ENCODE results near the gene SYNGR4. TPM values are rescaled to one million over a fixed set of nuclear protein-coding genes. Genes with fewer than 3 reads are reported as not detected.

SYNGR4 gene
- polyA plus RNA-seq, 1 donor (not counting 4 experiments of a cell fraction or from before 2014, with no cell fraction given), result not detected

DNA sequence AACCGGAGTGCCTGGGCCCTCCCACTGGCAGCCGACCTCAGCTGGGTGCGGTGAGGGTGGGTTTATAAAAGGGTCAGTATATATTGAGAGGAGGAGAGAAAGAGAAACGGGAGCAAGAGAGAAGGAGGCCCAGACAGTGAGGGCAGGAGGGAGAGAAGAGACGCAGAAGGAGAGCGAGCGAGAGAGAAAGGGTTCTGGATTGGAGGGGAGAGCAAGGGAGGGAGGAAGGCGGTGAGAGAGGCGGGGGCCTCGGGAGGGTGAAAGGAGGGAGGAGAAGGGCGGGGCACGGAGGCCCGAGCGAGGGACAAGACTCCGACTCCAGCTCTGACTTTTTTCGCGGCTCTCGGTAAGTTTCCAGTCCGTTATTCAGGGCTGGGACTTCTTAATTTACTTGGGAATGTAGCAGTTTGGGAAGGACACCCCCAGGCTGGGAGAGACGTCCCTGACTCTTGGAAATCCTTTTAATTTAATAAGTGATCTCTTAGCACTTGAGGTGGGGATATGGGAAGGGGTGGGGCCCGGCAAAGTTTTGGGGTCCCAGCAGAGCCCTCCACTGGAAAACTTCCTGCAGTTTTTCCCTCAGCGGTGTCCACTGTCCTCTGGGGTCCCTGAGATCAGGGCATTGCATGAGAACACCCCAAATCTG lies 38.8 kb upstream of the SYNGR4 start, which contains the start of gene EMP3:
Gene EMP3 (plus strand): TSS at position 288 of the 646 bp plus-strand sequence. CDS start 1,293 bp downstream, outside the sequence.
- Histone ChIP-seq H3K9me3 (ENCODE audit: control insufficient read depth, low read depth, low read length) (no peaks in the 10 kb centered on the region), H3K4me3 (ENCODE audit: control insufficient read depth in 2 of 3, extremely low read depth in 1 of 3, insufficient read depth in 2 of 3, low read depth in 1 of 3, low read length in 3 of 3) (peak within 1 kb of the TSS; percentile 48 to 97 (median 90)), H3K9ac (ENCODE audit: control insufficient read depth, extremely low read depth, insufficient read depth, low read length) (peak within 1 kb of the TSS; percentile 97), H3K9me1 (ENCODE audit: control insufficient read depth, extremely low read depth, insufficient read depth, low read length) (no peaks in the 10 kb centered on the region), H3K36me3 (ENCODE audit: control insufficient read depth in 2 of 2, extremely low read depth in 1 of 2, insufficient read depth in 2 of 2, low read length in 2 of 2) (peaks cover 3% of the 10 kb centered on the region in 2 experiments), H3K4me1 (ENCODE audit: control insufficient read depth, extremely low read depth, insufficient read depth, low read length) (peaks cover 45% of the 10 kb centered on the region), H3K79me2 (ENCODE audit: control insufficient read depth, insufficient read depth, low read length) (peaks cover 15% of the 10 kb centered on the region), H2AFZ (ENCODE audit: control insufficient read depth, low read length) (peak within 1 kb of the TSS; percentile 33), H3K4me2 (ENCODE audit: control insufficient read depth, extremely low read depth, insufficient read depth, low read depth, low read length) (peak within 1 kb of the TSS; percentile 96), H4K20me1 (ENCODE audit: control insufficient read depth, extremely low read depth, insufficient read depth, low read length) (no peaks in the 10 kb centered on the region), H3K27ac (ENCODE audit: control insufficient read depth, insufficient read depth, low read length) (peak within 1 kb of the TSS; percentile 99), H3K27me3 (ENCODE audit: control insufficient read depth, extremely low read depth, insufficient read depth, low read length) (no peaks in the 10 kb centered on the region)
- TF ChIP-seq, protein P1, sequence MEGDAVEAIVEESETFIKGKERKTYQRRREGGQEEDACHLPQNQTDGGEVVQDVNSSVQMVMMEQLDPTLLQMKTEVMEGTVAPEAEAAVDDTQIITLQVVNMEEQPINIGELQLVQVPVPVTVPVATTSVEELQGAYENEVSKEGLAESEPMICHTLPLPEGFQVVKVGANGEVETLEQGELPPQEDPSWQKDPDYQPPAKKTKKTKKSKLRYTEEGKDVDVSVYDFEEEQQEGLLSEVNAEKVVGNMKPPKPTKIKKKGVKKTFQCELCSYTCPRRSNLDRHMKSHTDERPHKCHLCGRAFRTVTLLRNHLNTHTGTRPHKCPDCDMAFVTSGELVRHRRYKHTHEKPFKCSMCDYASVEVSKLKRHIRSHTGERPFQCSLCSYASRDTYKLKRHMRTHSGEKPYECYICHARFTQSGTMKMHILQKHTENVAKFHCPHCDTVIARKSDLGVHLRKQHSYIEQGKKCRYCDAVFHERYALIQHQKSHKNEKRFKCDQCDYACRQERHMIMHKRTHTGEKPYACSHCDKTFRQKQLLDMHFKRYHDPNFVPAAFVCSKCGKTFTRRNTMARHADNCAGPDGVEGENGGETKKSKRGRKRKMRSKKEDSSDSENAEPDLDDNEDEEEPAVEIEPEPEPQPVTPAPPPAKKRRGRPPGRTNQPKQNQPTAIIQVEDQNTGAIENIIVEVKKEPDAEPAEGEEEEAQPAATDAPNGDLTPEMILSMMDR (optimal IDR thresholded peaks at IDR 0.05 in 1 of 3, IDR thresholded peaks at IDR 0.05 in 1 of 3, conservative IDR thresholded peaks at IDR 0.05 in 1 of 3; ENCODE audit: extremely low read depth in 1 of 3, insufficient read depth in 2 of 3, low read length in 3 of 3), result no peak
- no peak for TF ChIP-seq EZH2 (IDR thresholded peaks at IDR 0.05; ENCODE audit: low read length)
- DNase-seq (ENCODE audit: low read depth, low spot score), result no peak
- no peak for FAIRE-seq
- dilution Hi-C loops (cut with MboI; ENCODE audit: extremely low pct_ligation_motif_present, low sequenced_read_pairs), result no loop called here

DNA sequence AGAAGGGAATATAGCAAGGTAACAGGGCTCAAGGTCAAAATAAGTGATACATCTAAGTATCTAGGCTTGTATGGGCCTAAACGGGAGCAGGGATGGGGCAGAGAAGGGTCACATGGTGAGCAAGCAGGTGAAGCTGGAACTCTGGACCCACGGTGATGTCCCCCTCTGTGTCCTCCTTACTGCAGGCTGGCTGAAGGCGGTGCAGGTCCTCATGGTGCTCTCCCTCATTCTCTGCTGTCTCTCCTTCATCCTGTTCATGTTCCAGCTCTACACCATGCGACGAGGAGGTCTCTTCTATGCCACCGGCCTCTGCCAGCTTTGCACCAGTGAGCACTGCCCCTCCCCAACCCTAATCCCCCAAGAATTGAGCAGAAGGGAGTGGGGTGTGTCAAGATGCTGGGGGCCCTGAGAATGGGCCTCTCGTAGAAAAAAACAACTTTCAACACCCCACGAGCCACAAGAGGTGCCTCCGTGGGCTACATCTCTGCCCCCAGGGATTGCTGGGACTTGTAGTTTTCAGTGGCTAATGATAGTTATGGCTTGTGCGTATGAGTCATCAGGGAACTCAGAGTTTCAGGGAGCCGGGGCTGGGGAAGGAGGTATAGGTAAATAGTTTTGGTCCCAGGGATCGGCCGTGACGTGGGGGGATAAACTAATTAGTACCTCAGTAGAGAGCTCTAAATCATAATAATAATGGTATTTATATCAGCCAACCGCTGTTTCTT lies 34.8 kb upstream of the SYNGR4 start:
- Histone ChIP-seq H4K20me1 (ENCODE audit: control insufficient read depth, extremely low read depth, insufficient read depth, low read length) (no peaks in the 10 kb centered on the region), H3K9me3 (ENCODE audit: control insufficient read depth, low read depth, low read length) (no peaks in the 10 kb centered on the region), H3K79me2 (ENCODE audit: control insufficient read depth, insufficient read depth, low read length) (peaks cover 15% of the 10 kb centered on the region), H3K4me2 (ENCODE audit: control insufficient read depth, extremely low read depth, insufficient read depth, low read depth, low read length) (peak overlapping the region; percentile 85), H3K9me1 (ENCODE audit: control insufficient read depth, extremely low read depth, insufficient read depth, low read length) (no peaks in the 10 kb centered on the region), H3K4me3 (ENCODE audit: control insufficient read depth in 2 of 3, extremely low read depth in 1 of 3, insufficient read depth in 2 of 3, low read depth in 1 of 3, low read length in 3 of 3) (peak overlapping the region in 2 of 3 experiments; percentile 49 to 55), H3K36me3 (ENCODE audit: control insufficient read depth in 2 of 2, extremely low read depth in 1 of 2, insufficient read depth in 2 of 2, low read length in 2 of 2) (peaks cover 3 to 6% of the 10 kb centered on the region in 2 experiments), H3K27me3 (ENCODE audit: control insufficient read depth, extremely low read depth, insufficient read depth, low read length) (no peaks in the 10 kb centered on the region), H2AFZ (ENCODE audit: control insufficient read depth, low read length) (no peak overlapping the region), H3K9ac (ENCODE audit: control insufficient read depth, extremely low read depth, insufficient read depth, low read length) (peak overlapping the region; percentile 54), H3K4me1 (ENCODE audit: control insufficient read depth, extremely low read depth, insufficient read depth, low read length) (peaks cover 47% of the 10 kb centered on the region), H3K27ac (ENCODE audit: control insufficient read depth, insufficient read depth, low read length) (peak overlapping the region; percentile 57)
- dilution Hi-C loops (cut with MboI; ENCODE audit: extremely low pct_ligation_motif_present, low sequenced_read_pairs), result no loop called here
- TF ChIP-seq, protein P1 (optimal IDR thresholded peaks at IDR 0.05 in 1 of 3, IDR thresholded peaks at IDR 0.05 in 1 of 3, conservative IDR thresholded peaks at IDR 0.05 in 1 of 3; ENCODE audit: extremely low read depth in 1 of 3, insufficient read depth in 2 of 3, low read length in 3 of 3), result no peak
- no peak for TF ChIP-seq EZH2 (IDR thresholded peaks at IDR 0.05; ENCODE audit: low read length)
- DNase-seq (ENCODE audit: low read depth, low spot score) (no peak), FAIRE-seq (peak; percentile 23)

Data from keratinocyte (primary cell).